DND-41 (cell line): ENCODE measurements around the gene CEP120.

Source experiments
- EZH2 ChIP-seq: IDR thresholded peaks from 3 replicates; pipeline ENCODE4 v1.6.1; 2012; ENCODE audit warnings: borderline replicate concordance, low read depth, mild to moderate bottlenecking, moderate library complexity, low read length, inconsistent platforms; ENCODE audit not compliant: severe bottlenecking
- TF ChIP-seq, protein P1 (sequence below): IDR thresholded peaks from 2 replicates; pipeline ENCODE4 v1.5.1; 2012; ENCODE audit warnings: borderline replicate concordance, low read length, moderate library complexity, mild to moderate bottlenecking; ENCODE audit not compliant: poor library complexity, severe bottlenecking; ENCODE audit errors: extremely low read depth

DNA sequence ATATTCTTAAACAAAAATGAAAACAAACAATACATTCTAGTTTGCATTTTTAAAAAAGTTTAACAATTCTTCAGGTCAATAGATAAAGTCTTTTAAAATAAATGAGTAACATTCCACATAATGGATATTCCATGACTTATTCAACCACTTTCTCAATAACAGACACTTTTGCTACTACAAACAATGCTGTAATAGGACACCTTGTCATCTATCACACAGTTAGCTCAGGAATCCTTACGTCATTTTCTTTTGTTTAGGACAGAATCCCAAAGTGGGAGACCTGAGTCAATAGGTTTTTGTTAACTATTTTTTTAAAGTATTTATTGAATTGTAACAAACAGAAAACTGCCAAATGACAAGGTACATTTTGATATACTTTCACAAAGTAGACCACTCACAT lies 72.5 kb downstream of the CEP120 start:
- TF ChIP-seq, protein P1, sequence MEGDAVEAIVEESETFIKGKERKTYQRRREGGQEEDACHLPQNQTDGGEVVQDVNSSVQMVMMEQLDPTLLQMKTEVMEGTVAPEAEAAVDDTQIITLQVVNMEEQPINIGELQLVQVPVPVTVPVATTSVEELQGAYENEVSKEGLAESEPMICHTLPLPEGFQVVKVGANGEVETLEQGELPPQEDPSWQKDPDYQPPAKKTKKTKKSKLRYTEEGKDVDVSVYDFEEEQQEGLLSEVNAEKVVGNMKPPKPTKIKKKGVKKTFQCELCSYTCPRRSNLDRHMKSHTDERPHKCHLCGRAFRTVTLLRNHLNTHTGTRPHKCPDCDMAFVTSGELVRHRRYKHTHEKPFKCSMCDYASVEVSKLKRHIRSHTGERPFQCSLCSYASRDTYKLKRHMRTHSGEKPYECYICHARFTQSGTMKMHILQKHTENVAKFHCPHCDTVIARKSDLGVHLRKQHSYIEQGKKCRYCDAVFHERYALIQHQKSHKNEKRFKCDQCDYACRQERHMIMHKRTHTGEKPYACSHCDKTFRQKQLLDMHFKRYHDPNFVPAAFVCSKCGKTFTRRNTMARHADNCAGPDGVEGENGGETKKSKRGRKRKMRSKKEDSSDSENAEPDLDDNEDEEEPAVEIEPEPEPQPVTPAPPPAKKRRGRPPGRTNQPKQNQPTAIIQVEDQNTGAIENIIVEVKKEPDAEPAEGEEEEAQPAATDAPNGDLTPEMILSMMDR, result no peak
- no peak for TF ChIP-seq EZH2
